GM21515 (cell line): Measurements from ENCODE around the gene HVCN1.
"Not testable (repeated sequence)": the region's sequence is repeated elsewhere in the genome, so short reads cannot be mapped to it uniquely, and the experiment has no call there.

ENCODE experiments used
- ATAC-seq: cut with Tn5 transposase; IDR thresholded peaks from one replicate; pipeline ENCODE4 v1.9.1; 2021; ENCODE audit not compliant: unreplicated experiment

HVCN1 gene

DNA sequence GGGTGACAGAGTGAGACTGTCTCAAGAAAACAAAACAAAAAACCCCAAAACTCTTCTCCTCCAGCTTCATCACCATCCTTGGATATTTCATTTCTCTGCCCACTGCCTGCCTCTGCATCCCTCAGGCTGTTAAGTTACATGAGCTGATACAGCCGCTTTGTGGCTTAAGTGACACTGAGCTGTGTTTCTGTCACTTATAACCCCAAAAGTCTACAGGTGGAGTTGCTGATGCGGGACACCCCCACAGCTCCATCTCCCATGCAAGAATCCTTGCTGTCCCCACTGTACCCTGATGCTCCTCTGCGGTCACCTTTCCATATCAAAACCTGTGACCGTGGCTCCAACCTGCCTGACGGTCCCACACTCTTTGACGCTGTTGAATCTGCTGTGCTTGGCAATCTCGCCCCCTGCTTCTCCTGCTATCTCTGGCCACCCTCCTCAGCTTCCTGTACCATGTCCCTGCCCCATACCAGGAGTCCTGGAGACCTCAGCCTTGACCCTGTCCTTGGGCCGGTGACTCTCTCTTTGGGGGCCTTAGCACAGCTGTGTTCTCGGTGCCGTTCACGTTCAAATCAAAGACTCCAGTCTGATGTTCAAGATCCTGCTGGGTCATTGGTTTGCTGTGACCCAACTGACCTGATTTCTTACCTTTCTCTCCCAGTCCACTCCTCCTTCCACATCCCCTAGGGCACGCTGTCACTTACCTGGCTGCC lies 20.3 kb downstream of the HVCN1 start:
- ATAC-seq: no peak

DNA sequence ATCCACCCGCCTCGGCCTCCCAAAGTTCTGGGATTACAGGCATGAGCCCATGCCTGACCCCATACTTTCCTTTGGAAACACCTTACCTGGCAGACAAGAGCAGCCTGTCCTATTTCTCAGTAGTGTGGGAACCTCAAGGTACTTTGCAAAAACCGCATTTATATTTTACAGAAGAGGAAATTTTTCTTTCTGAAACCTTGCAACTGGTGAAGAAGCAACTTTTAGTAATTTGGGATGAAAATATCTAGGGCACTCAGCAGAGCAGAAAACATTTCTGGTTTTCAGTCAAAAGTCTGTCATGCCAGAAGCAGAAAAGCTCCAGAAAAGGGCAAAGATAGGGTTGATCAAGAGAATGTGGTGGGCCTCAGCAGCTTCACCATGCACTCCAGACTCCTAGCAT lies 21.2 kb downstream of the HVCN1 start:
- ATAC-seq: no peak

DNA sequence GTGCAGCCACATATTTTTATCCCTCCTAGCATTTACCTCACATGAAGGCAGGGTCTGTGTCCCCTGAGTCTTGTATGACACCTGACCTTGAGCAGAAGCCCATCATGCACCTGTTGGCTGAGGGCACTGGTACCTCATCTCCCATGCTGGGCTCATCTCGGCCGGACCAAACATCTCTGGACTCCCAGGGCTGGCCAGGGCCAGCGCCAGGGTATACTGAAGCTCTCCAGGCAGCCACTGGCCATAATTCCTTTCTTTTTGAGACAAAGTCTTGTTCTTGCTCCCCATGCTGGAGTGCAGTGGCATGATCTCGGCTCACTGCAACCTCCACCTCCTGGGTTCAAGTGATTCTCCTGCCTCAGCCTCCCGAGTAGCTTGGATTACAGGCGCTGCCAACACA lies 22.0 kb downstream of the HVCN1 start:
- ATAC-seq: no peak

DNA sequence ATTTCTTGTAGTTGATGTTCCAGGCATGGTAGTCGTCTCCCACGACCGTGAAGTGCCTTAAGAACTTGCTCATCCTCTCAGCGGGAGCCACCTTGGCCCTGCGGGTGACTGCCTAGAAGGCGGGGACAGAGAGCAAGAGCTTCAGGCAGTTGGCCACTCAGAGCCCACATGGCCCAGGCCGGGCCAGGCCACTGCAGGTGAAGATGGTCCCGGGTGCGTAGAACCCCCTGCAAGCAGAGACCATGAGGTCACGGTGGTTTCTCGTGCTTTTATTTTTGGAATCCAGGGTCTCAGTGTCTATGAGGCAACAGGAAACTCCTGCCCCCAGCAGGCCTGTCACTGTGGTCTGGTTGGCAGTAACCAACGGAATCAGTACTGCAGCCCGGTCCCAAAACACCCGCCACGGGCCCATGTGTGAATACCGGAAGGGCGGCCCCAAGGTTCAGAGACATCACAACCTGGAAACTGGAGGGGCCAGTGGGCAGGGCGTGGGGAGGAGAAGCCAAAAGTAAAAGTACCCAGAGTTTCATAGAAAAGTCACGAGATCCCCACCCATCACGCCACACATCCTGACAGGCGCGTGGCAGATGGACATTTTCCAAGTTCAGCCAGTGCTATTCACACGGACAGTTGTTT lies 27.5 kb downstream of the HVCN1 start:
- ATAC-seq: peak; percentile 82

DNA sequence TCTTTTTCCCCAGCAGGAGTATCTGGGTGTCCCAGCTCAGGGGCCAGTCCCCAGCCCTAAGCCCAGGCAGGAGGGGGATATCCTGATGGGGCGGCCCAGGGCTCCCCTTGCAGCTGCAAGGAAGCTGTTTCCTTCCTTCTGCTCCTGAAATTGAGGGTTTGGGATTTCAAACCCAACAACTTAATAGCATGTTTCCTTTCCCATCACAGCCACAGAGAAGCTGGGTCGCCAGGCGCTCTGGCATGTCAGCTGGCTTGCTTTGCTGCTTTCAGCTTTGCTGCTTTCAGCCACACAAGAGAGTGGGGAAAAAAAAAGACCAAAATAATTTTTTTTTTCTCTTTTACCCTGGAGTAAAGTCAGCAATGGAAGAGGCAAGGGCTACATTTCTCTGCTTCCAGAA lies 30.0 kb downstream of the HVCN1 start:
- no peak for ATAC-seq

DNA sequence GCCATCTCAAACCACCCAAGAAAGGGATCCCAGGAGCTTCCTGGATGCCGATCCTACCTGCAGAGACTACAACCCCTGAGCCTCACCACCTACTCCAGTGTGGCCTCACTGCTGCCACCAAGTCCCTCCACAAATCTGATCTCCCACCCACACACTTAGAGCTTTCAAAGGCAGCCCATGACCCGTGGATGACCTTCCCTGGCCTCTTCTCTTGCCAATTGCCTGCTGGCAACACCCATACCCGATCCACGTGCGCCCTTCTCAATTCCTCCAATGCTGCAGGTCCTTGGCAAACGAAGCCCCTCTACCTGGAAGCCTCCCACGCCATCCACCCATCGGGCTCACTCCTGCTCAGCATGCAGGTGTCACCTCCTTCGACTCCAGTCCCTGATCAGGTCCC lies 30.7 kb downstream of the HVCN1 start:
- ATAC-seq: no peak

DNA sequence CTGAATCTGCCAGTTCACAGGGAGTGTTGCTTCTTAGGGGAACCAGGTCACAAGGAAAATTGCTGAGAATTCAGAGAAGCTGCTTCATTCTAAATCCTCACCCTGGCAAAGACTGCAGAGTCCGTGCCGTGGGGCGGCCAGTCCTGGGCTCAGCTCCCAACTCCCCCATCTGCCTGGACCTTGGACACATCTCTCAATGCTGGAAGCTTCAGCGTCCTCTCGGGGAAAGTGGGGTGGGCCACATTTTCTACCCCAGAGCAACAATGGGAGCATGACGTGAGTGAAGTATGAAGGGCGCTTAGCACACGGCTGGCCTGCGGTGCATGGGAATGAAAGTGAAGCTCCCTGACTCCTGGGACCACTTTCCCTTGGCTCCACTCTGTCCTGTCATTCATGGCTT lies 31.2 kb downstream of the HVCN1 start:
- no peak for ATAC-seq

DNA sequence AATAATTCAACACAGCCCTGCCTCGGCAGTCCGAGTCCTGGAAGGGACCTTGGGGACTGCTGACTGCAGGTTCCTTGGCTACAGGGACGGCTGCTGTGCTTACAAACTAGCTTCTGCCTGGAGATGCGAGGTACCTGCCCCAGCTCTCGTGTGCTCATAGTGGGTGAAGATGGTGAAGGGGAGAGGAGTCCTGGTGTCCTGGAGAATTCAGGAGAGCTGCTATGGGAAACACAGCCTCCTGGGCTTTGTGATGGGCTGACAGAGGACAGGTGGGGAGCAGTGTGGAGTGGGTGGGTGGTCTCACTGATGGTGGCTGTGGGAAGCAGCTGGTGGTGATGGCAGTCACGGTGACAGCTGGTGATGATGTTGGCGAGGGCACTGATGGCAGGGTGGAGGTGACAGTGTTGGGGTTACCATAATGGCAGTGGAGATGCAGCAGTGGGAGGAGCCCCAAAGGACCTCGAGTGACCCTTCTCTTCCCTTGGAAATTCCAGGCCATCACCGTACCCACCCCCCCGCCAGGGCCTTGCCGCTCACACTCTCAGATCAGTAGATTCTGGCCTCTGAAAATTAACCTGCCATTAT lies 32.8 kb downstream of the HVCN1 start:
- no peak for ATAC-seq

DNA sequence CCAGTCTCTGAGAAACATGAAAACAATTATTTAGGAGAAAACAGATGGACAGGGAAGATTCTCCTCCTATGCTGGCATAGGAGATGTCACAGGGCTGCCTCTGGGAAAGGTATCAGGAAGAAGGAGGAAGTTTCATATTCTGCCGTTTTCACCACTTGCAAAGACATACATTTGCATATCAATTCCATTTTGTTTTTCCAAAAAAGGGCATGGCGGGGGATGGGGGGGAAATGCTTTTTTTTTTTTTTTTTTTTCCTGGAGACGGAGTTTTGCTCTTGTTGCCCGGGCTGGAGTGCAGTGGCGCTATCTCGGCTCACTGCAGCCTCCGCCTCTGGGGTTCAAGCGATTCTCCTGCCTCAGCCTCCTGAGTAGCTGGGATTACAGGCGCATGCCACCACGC lies 34.7 kb downstream of the HVCN1 start:
- not testable (repeated sequence) for ATAC-seq

DNA sequence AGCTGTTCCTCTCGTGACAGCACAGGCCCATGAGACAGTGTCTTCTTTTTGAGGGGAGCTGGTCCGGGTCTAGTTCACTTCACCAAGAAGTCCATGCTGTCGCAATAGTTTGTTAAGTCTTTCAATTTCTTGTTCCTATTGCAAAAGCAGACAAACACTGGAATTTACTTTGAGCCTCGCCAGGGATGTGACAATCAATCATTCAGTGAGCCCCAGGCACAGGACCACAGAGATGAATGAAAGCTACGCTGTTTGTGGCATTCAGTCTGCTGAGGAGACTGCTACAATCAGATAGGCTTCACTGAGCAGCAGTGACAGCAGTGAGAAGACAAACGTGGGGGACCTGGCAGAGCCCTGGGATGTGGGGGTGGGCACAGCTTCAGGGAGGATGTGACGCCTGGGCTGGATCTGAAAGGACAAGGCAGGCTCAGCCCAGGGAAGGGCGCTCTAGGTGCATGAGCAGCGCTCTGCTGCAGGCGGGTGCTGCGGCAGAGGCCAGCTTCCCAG lies 39.5 kb downstream of the HVCN1 start:
- no peak for ATAC-seq

DNA sequence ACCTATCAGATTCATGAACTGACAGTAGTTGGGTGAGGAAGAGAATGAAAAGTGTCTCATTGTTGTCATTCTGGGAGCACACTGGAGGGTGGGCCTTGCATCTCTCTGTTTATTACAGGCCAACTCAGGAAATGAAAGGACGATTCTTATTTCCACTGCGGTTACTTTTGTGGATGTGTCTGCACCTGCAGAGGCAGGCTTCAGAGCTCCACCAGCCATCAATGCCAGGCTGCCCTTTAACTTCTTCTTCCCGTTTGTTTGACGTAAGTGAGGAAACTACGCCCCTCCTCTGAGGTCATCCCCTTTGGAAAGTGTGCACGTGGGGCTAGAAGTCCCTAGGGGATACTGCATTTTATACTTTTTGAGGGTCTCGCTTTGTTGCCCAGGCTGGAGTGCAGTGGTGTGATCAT lies 41.3 kb downstream of the HVCN1 start:
- ATAC-seq: peak; percentile 53

DNA sequence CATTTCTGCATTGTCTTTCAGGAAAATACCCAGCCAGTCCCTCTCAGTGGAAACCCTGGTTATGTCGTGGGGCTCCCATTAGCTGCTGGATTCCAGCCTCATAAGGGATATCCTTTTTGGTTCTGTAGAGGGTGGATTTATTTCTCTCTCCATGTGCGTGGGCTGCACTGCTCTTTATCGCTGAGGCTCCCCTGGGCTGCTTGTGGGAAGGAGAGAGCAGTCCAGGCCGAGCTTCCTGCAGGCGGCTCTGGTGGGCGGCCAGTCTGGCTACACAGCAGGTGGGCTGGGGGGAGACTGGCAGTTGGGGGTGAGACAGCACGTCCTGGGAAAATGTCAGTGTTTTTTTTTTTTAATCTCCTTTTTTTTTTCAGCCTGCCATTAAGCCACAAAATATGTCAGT lies 47.4 kb downstream of the HVCN1 start:
- ATAC-seq: no peak

DNA sequence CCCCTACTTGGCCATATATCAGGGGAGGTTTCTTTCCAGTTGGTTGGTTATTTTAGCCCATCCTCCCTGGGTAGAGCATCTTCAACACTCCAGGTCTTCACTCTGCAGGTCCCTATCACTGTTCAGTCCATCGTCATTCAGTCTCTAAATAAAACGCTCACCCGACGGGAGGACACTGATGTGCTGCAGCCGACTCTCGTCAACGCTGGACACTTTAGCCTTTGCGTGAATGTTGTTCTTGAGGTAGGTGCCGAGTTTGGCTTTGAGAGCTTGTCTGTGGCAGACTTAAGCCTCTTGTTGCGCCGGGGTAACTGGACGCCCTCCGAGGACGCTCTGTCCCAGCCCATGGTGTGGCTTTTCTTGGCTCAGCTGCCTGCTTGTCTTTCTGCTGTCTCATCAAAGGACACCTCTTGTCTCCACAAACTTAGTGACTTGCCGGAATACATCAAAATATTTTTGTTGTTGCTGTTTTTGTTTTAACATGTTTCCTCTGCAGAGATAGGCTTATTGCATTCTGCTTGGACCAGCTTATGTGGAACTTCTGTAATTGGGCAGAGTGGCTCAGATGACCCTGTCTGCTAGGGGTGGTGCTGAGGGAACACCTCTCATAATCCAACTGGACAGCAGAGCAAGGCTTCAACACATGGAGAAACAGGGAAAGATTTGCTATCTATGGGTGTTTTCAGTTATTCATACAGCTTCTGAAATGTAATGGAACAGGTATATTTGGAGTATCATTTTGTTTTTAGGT lies 48.5 kb downstream of the HVCN1 start:
- ATAC-seq: no peak

DNA sequence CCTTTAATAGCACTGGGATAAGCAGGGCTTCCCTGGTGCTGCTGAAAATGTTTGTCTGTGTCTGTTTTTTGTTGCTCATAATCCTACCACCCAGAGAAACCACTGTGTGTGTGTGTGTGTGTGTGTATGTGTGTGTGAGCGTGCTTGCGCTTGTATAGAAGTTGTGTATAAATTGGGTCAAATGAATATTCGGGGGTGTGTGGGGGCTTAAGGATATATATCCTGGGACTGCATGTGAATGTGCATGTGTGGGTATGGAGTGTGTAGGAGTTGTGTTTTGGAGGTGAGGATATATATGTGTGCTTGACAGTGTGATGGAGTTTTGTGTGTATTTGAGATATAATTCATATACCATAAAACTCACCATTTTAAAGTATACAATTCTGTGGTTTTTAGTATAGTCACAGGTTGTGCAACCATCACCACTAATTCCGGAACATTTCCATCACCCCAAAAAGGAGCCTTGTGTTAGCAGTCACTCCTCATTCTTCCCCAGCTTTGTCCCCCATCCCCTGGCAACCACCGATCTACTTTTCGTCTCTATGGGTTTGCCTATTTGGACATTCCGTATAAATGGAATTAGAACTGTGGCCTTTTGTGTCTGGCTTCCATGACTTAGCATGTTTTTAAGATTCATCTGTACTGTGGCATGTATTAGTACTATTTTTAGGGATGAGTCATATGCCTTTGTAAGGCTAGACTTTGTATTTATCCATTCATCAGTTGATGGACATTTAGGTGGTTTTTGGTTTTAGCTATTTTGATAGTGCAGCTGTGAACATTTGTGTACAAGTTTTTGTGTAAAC lies 49.4 kb downstream of the HVCN1 start:
- ATAC-seq: no peak

DNA sequence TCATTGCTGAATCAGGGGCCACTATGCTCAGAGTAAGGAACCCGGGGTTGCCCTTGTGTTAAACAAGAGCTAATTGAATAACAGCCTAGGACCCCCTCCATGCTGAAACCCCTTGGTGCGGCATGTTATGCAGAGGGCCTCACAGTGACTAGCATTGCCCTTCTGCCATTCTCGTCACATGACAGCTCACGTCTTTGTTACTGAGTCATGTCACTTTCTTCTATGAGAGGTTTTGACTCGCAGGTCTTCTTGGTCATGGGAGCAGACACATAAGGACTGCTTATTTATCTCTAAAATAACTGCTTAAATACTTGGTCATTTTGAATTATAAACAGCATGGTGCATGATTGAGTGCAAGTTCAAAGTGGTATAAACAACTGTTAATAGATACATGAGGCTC lies 50.1 kb downstream of the HVCN1 start:
- ATAC-seq: no peak

DNA sequence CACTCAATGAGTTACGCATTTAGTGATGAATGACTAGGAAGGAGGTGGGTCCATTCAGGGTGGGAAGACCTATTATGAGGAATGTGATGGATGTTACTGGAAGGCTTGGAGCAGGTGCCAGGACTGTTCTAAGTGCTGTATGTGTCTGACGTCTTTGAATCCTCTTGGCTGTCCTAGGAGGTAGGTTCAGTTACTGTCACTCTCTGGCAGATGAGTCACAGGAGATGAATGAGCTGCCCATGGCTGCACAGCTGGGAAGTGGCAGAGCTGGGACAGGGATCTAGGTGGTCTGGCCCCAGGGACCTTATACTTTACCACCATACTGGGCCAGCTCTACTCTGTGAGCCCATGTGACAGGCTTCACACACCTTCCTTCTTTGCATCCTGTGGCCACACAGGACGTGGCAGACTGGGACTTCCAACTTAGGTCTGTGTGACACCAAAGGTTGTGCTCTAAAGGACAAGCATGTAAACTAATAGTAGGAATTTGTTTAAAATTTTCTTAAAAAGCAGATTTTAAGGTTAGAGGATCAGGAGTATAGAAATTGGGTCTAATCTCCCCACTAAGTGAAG lies 51.0 kb downstream of the HVCN1 start:
- ATAC-seq: no peak

DNA sequence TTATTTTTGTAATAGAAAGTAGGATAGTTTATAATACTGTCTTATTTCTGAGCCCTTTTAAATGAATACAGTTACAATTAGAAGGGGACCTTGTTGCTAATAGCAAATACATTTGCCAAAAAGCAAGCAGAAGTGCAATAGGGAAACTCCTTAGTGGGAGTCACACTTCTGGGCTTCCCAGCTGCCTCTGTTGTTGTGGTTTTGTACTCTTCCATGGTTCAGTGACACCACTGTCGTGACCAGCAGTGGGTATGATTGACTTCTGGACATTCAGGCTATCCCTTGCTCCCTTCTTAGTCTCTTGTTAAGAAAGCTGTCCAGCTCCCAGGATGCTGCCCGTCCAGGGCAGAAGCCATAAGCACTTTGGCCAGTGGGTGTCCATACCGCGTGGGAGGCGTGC lies 52.4 kb downstream of the HVCN1 start:
- ATAC-seq: no peak

DNA sequence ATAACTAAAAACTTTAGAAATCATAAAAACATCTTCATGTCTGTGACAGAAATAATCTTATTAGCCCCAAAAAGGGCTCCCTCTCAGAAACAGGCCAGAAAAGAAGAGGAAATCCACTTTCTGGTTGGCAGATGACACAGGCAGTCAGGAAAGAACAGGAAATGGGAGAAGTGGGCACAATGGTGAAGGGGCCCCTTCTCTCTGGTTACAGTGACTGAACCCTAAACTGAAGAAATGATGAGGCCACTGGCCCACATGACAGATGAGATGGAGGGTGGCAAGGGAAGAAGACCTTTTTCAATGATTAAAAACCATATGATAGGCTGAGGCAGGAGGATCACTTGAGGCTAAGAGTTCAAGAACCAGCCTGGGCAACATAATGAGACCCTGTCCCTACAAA lies 53.9 kb downstream of the HVCN1 start:
- no peak for ATAC-seq

DNA sequence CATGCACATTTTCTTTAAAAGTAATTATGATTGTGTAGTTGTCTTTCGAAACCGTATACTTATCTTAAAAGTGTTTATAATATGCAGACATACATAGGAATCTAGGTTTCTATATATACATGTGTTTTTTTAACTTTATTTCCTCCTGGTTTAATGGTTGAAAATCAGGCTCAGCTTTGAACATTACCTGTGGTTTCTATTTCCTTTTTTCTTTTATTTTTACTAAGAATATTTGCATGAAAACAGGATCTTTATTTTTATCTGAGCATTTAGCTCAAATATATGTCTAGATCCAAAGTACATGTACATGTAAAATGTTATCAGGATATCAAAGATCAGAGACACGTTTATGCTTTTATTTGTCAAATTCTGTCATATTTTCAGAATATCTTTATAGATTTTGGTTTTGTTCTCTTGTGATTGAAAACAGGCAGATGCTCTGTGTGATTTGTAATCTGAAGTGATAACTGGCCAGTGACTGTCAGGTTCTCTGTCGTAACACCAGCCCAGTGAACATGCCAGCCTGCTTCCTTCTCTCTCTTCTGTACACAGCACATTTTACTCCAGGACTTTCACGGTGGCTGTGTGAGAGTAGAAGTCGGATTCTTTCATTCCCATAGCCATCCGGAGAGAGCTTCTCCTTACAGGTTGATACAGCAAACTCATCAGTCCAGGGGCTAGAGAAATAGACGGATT lies 61.3 kb downstream of the HVCN1 start:
- ATAC-seq: no peak

DNA sequence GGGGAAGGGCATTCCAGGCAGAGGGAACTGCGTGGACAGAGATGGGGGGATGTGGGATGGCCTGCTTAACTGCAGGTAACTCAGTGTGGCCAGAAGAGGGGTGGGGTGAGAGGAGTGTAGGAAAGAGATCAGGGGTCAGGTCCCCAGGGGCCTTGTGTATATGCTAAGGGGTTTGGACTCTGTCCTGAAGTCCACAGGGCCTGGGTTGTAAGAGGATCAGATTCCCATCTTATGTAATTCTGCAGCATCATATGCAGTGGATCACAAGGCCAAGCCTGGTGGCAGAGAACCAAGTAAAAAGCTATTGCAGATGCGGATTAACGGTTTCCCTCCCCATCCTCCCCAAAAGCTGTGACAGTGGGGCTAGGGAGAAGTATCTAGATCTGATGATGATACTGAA lies 66.3 kb downstream of the HVCN1 start:
- no peak for ATAC-seq
